Measurements from ENCODE around the gene PIM1. TPM values are rescaled to one million over a fixed set of nuclear protein-coding genes. Genes with fewer than 3 reads are reported as not detected.

PIM1 gene
- total and polyA plus RNA-seq, 9 of the 15 experiments (the other 6 are each of a cell fraction or from before 2014, with no cell fraction given) = 19.0 to 789 (median 212) TPM

DNA sequence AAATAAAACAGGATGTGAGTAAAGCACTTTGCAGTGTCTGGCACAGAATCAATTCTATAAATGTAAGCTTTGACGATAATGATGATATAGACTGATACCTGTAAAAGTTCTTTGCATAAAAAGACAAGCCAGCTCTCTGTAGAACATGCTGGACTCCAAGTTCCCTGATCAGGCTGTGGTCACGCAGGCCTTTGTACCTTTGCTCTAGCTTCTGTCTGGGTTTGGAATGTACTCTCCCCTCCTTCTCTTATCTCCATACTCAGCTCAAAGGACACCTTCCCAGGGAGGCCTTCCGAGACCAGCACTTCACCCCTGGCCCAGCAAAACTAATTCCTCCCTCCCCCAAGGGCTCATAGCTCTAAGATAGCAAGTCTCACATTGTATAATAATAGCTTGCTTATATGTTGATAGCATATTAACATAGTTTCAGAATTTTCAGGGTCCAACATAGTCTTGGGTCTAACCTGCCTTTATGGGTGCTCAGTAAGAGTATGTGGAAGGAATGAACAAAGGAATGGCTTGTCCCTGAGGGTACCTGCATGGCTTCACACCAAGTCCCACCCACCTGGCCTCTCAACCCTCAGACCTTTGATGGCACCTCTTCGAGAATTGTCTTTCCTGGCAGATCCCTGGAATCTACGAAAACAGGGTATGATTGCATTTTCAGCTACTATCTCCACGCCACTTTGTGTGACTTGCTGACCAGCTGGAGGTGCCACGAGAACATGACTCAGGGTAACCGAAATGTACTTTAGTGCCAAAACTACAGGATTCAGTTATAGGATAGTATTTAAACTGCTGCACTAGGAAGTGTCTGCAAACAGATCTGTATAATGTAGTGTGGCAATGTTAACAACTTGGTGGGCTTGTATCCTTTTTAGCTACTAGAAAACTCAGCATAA is 41.7 kb upstream of the PIM1 start (continued):
- TF ChIP-seq, protein P1, sequence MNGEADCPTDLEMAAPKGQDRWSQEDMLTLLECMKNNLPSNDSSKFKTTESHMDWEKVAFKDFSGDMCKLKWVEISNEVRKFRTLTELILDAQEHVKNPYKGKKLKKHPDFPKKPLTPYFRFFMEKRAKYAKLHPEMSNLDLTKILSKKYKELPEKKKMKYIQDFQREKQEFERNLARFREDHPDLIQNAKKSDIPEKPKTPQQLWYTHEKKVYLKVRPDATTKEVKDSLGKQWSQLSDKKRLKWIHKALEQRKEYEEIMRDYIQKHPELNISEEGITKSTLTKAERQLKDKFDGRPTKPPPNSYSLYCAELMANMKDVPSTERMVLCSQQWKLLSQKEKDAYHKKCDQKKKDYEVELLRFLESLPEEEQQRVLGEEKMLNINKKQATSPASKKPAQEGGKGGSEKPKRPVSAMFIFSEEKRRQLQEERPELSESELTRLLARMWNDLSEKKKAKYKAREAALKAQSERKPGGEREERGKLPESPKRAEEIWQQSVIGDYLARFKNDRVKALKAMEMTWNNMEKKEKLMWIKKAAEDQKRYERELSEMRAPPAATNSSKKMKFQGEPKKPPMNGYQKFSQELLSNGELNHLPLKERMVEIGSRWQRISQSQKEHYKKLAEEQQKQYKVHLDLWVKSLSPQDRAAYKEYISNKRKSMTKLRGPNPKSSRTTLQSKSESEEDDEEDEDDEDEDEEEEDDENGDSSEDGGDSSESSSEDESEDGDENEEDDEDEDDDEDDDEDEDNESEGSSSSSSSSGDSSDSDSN (IDR thresholded peaks at IDR 0.05; ENCODE audit: borderline replicate concordance in 1 of 2, low read depth in 2 of 2, low read length in 2 of 2) = peak; percentile 34 to 75; a peak in 1 of 4 replicates
- TF ChIP-seq U2AF2 (optimal IDR thresholded peaks at IDR 0.05; ENCODE audit: low read depth, low read length) = no peak
- TF ChIP-seq SMARCA4 (IDR thresholded peaks at IDR 0.05) = peak; percentile 58; the same call in 1 of the 2 replicates
- TF ChIP-seq, protein P2, sequence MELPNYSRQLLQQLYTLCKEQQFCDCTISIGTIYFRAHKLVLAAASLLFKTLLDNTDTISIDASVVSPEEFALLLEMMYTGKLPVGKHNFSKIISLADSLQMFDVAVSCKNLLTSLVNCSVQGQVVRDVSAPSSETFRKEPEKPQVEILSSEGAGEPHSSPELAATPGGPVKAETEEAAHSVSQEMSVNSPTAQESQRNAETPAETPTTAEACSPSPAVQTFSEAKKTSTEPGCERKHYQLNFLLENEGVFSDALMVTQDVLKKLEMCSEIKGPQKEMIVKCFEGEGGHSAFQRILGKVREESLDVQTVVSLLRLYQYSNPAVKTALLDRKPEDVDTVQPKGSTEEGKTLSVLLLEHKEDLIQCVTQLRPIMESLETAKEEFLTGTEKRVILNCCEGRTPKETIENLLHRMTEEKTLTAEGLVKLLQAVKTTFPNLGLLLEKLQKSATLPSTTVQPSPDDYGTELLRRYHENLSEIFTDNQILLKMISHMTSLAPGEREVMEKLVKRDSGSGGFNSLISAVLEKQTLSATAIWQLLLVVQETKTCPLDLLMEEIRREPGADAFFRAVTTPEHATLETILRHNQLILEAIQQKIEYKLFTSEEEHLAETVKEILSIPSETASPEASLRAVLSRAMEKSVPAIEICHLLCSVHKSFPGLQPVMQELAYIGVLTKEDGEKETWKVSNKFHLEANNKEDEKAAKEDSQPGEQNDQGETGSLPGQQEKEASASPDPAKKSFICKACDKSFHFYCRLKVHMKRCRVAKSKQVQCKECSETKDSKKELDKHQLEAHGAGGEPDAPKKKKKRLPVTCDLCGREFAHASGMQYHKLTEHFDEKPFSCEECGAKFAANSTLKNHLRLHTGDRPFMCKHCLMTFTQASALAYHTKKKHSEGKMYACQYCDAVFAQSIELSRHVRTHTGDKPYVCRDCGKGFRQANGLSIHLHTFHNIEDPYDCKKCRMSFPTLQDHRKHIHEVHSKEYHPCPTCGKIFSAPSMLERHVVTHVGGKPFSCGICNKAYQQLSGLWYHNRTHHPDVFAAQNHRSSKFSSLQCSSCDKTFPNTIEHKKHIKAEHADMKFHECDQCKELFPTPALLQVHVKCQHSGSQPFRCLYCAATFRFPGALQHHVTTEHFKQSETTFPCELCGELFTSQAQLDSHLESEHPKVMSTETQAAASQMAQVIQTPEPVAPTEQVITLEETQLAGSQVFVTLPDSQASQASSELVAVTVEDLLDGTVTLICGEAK (IDR thresholded peaks at IDR 0.05) = 0 out of 2 replicates have a peak, but pooled peaks have one; percentile 3
- TF ChIP-seq, protein P2 (CRISPR knock-in tag; IDR thresholded peaks at IDR 0.05) = no peak
- TF ChIP-seq, protein P3, sequence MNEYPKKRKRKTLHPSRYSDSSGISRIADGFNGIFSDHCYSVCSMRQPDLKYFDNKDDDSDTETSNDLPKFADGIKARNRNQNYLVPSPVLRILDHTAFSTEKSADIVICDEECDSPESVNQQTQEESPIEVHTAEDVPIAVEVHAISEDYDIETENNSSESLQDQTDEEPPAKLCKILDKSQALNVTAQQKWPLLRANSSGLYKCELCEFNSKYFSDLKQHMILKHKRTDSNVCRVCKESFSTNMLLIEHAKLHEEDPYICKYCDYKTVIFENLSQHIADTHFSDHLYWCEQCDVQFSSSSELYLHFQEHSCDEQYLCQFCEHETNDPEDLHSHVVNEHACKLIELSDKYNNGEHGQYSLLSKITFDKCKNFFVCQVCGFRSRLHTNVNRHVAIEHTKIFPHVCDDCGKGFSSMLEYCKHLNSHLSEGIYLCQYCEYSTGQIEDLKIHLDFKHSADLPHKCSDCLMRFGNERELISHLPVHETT (CRISPR knock-in tag; conservative IDR thresholded peaks at IDR 0.05 in 1 of 2, IDR thresholded peaks at IDR 0.05 in 1 of 2) = peak in 1 of 2 experiments; percentile 37; a peak in 1 of 4 replicates
- TF ChIP-seq, protein P4, sequence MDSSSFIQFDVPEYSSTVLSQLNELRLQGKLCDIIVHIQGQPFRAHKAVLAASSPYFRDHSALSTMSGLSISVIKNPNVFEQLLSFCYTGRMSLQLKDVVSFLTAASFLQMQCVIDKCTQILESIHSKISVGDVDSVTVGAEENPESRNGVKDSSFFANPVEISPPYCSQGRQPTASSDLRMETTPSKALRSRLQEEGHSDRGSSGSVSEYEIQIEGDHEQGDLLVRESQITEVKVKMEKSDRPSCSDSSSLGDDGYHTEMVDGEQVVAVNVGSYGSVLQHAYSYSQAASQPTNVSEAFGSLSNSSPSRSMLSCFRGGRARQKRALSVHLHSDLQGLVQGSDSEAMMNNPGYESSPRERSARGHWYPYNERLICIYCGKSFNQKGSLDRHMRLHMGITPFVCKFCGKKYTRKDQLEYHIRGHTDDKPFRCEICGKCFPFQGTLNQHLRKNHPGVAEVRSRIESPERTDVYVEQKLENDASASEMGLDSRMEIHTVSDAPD (CRISPR knock-in tag; IDR thresholded peaks at IDR 0.05) = no peak
- TF ChIP-seq ZNF133 (CRISPR knock-in tag; IDR thresholded peaks at IDR 0.05) = no peak
